Neural progenitor cell (in vitro differentiated cells): Measurements from ENCODE around the gene RASGRF2. TPM values are rescaled to one million over a fixed set of nuclear protein-coding genes. Genes with fewer than 3 reads are reported as not detected.
A peak's percentile ranks its signal among the peaks of the same experiment; 100 is the strongest.

ENCODE experiments used
- DNase-seq: peaks from one replicate; pipeline ENCODE4 v3.0.0-alpha.2; 2016; ENCODE audit warnings: low spot score
- H2AFZ ChIP-seq: fragments of 200-600 bp; sonication (generic); replicated peaks from 2 replicates; pipeline ENCODE4 v1.6.1; 2016; ENCODE audit warnings: antibody characterized with exemption
- H3F3A ChIP-seq: fragments of 200-600 bp; sonication (generic); 2 replicates; pipeline ENCODE4 v1.6.1; 2016; ENCODE audit warnings: antibody characterized with exemption, low read depth
- H3K27ac ChIP-seq: fragments of 200-600 bp; sonication (generic); 2 replicates; pipeline ENCODE4 v1.5.1; 2016; ENCODE audit warnings: mild to moderate bottlenecking
- H3K27me3 ChIP-seq: fragments of 200-600 bp; sonication (generic); 2 replicates; pipeline ENCODE4 v1.6.1; 2016; ENCODE audit warnings: mild to moderate bottlenecking, moderate library complexity
- H3K36me3 ChIP-seq: fragments of 200-600 bp; sonication (generic); 2 replicates; pipeline ENCODE4 v1.5.1; 2016
- H3K4me1 ChIP-seq: fragments of 200-600 bp; sonication (generic); 2 replicates; pipeline ENCODE4 v1.6.1; 2016; ENCODE audit warnings: mixed run types
- H3K4me2 ChIP-seq: fragments of 200-600 bp; sonication (generic); 2 replicates; pipeline ENCODE4 v1.6.1; 2016
- H3K4me3 ChIP-seq: fragments of 200-600 bp; sonication (generic); 2 replicates; pipeline ENCODE4 v1.5.1; 2016
- H3K79me2 ChIP-seq: fragments of 200-600 bp; sonication (generic); 2 replicates; pipeline ENCODE4 v1.6.1; 2016; ENCODE audit warnings: low read depth
- H3K9ac ChIP-seq: fragments of 200-600 bp; sonication (generic); 2 replicates; pipeline ENCODE4 v1.6.1; 2016
- H3K9me3 ChIP-seq: fragments of 200-600 bp; sonication (generic); 2 replicates; pipeline ENCODE4 v1.5.1; 2016; ENCODE audit warnings: low read depth
- H4K20me1 ChIP-seq: fragments of 200-600 bp; sonication (generic); 2 replicates; pipeline ENCODE4 v1.6.1; 2016; ENCODE audit warnings: low read depth
- H3K27ac Mint-ChIP-seq: 3 replicates; pipeline ENCODE4 v1.8.0; 2021; ENCODE audit warnings: mixed read lengths
- H3K27me3 Mint-ChIP-seq: 2 replicates; pipeline ENCODE4 v1.8.0; 2022; ENCODE audit warnings: low read depth, mild to moderate bottlenecking, inconsistent platforms, moderate library complexity, mixed read lengths; ENCODE audit not compliant: insufficient read depth
- H3K36me3 Mint-ChIP-seq: 3 replicates; pipeline ENCODE4 v1.8.0; 2021; ENCODE audit warnings: mixed read lengths
- H3K4me1 Mint-ChIP-seq: 3 replicates; pipeline ENCODE4 v1.8.0; 2021; ENCODE audit warnings: mixed read lengths
- H3K4me3 Mint-ChIP-seq: 3 replicates; pipeline ENCODE4 v1.8.0; 2021; ENCODE audit warnings: mild to moderate bottlenecking, moderate library complexity, mixed read lengths
- H3K9me3 Mint-ChIP-seq: 3 replicates; pipeline ENCODE4 v1.8.0; 2020; ENCODE audit warnings: mixed read lengths
- EZH2 ChIP-seq: fragments of 200-600 bp; sonication (generic); IDR thresholded peaks from 2 replicates; pipeline ENCODE4 v1.6.1; 2017; ENCODE audit warnings: antibody characterized with exemption, mild to moderate bottlenecking, moderate library complexity
- EZH2phosphoT487 ChIP-seq: fragments of 200-600 bp; sonication (generic); IDR thresholded peaks from 2 replicates; pipeline ENCODE4 v1.6.1; 2017; ENCODE audit warnings: antibody characterized with exemption
- total RNA-seq: library from RNA; depleted of rRNA; stranded (reverse); fragments of >200 nt; gene quantifications from 2 replicates; pipeline ENCODE4 v1.2.3, GENCODE V29; 2015; ENCODE audit warnings: low replicate concordance
- TF ChIP-seq, protein P1 (sequence below): fragments of 200-600 bp; sonication (generic); IDR thresholded peaks from 2 replicates; pipeline ENCODE4 v1.5.1; 2017; ENCODE audit warnings: antibody characterized with exemption, mild to moderate bottlenecking

RASGRF2 gene
- total RNA-seq, 1 donor from 2014 or later: 0.15 TPM

DNA sequence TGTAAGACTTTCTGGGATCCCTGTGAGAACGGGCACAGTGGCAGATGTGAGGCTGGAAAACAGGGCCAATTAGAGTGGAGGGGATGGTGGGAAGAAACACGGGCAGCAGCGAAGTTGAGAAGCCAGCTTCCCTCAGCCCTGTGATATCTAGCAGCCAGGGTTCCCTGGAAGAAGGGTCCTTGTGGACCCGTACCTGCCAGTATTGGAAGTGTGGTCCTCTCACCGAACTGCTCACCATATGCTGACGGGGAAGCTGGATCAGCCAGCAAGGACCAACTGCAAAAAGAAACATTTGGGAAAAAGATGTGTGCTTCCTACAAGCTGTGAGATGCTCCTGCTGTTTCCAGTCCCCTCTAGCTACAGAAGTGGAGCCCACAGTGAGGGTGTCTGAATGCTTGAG lies 286.5 kb downstream of the RASGRF2 start:
- H3K4me1 Mint-ChIP-seq: peaks cover 21% of the 10 kb centered on the region
- H3F3A ChIP-seq: peaks cover 35% of the 10 kb centered on the region
- H3K9me3 ChIP-seq: peaks cover 8% of the 10 kb centered on the region
- H3K4me1 ChIP-seq: peaks cover 42% of the 10 kb centered on the region
- H3K9ac ChIP-seq: no peak overlapping the region
- peaks cover 2% of the 10 kb centered on the region for H3K27me3 Mint-ChIP-seq
- peaks cover 7% of the 10 kb centered on the region for H3K36me3 ChIP-seq
- no peaks in the 10 kb centered on the region for H3K79me2 ChIP-seq
- H3K4me2 ChIP-seq: peak overlapping the region; percentile 38
- no peaks in the 10 kb centered on the region for H3K27me3 ChIP-seq
- peaks cover 25% of the 10 kb centered on the region for H3K36me3 Mint-ChIP-seq
- H3K4me3 Mint-ChIP-seq: no peak overlapping the region
- H3K27ac ChIP-seq: no peak overlapping the region
- H2AFZ ChIP-seq: no peak overlapping the region
- H3K9me3 Mint-ChIP-seq: peaks cover 2% of the 10 kb centered on the region
- peak; percentile 19 for DNase-seq
- no peak overlapping the region for H3K4me3 ChIP-seq
- TF ChIP-seq, protein P1, sequence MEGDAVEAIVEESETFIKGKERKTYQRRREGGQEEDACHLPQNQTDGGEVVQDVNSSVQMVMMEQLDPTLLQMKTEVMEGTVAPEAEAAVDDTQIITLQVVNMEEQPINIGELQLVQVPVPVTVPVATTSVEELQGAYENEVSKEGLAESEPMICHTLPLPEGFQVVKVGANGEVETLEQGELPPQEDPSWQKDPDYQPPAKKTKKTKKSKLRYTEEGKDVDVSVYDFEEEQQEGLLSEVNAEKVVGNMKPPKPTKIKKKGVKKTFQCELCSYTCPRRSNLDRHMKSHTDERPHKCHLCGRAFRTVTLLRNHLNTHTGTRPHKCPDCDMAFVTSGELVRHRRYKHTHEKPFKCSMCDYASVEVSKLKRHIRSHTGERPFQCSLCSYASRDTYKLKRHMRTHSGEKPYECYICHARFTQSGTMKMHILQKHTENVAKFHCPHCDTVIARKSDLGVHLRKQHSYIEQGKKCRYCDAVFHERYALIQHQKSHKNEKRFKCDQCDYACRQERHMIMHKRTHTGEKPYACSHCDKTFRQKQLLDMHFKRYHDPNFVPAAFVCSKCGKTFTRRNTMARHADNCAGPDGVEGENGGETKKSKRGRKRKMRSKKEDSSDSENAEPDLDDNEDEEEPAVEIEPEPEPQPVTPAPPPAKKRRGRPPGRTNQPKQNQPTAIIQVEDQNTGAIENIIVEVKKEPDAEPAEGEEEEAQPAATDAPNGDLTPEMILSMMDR: no peak
- no peak for TF ChIP-seq EZH2
- no peak for TF ChIP-seq EZH2phosphoT487
- H4K20me1 ChIP-seq: peaks cover 26% of the 10 kb centered on the region
- no peak overlapping the region for H3K27ac Mint-ChIP-seq

DNA sequence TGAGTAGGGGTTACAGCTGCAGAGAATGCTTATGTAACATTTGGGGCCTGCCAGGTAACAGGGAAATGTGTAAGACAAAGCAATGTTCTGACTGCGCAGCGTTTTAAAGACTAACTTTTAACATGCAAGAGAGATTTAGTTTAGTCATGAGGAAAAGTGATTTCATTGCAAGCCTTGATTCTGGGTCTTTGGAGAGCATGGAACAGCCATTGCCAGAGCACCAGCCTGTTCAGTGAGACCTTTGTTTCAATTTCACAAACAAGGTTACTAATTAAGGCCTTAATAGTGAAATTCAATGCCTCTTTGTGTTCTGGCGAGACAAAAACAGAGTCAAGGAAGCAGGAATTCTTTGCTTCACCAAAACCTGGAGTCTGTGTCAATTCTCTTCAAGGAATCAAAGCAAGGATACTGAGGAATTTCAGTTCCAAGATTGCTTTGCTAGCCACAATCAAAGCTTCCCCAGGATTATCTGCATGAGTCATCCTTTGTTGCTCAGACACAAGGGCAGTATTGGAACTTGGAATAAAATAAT lies 287.3 kb downstream of the RASGRF2 start:
- Histone ChIP-seq H3K4me3 (no peak overlapping the region), H3K36me3 (peaks cover 7% of the 10 kb centered on the region), H3K27ac (no peak overlapping the region), H3K4me2 (peak overlapping the region; percentile 38), H3K9ac (no peak overlapping the region), H3K27me3 (no peaks in the 10 kb centered on the region), H4K20me1 (peaks cover 26% of the 10 kb centered on the region), H3F3A (peaks cover 35% of the 10 kb centered on the region), H3K9me3 (peaks cover 8% of the 10 kb centered on the region), H3K79me2 (no peaks in the 10 kb centered on the region), H2AFZ (no peak overlapping the region), H3K4me1 (peaks cover 42% of the 10 kb centered on the region)
- DNase-seq: peak; percentile 53
- Mint-ChIP-seq H3K36me3 (peaks cover 30% of the 10 kb centered on the region), H3K9me3 (peaks cover 5% of the 10 kb centered on the region), H3K27ac (peak overlapping the region; percentile 17), H3K4me3 (no peak overlapping the region), H3K27me3 (peaks cover 2% of the 10 kb centered on the region), H3K4me1 (peaks cover 21% of the 10 kb centered on the region)
- no peak for TF ChIP-seq EZH2phosphoT487
- TF ChIP-seq, protein P1: no peak
- no peak for TF ChIP-seq EZH2

DNA sequence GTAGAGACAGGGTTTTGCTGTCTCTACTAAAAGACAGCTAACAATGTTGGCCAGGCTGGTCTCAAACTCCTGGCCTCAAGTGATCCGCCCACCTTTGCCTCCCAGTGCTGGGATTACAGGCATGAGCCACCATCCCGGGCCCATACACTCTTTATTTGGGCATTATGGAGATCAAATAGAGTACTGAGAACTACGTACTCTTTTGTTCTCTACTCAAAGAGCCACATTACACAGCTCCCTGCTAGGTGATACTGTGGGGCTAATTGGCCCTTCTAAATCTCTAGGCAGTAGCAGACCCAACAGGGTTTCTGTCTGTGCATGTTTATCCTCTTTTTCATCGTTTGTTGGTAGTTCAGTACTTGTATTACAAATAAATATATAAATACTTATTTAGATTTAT lies 289.1 kb downstream of the RASGRF2 start:
- Histone ChIP-seq H3K4me2 (peak overlapping the region; percentile 1), H3K9me3 (peaks cover 8% of the 10 kb centered on the region), H2AFZ (no peak overlapping the region), H3K9ac (no peak overlapping the region), H3K4me3 (no peak overlapping the region), H4K20me1 (peaks cover 26% of the 10 kb centered on the region), H3F3A (peaks cover 35% of the 10 kb centered on the region), H3K36me3 (peaks cover 7% of the 10 kb centered on the region), H3K27ac (no peak overlapping the region), H3K27me3 (no peaks in the 10 kb centered on the region), H3K79me2 (no peaks in the 10 kb centered on the region), H3K4me1 (peaks cover 53% of the 10 kb centered on the region)
- no peak overlapping the region for H3K27ac Mint-ChIP-seq
- no peak for TF ChIP-seq EZH2
- peak; percentile 29 for TF ChIP-seq EZH2phosphoT487
- H3K9me3 Mint-ChIP-seq: peaks cover 8% of the 10 kb centered on the region
- no peak overlapping the region for H3K4me3 Mint-ChIP-seq
- DNase-seq: peak; percentile 57
- peaks cover 2% of the 10 kb centered on the region for H3K27me3 Mint-ChIP-seq
- peaks cover 38% of the 10 kb centered on the region for H3K36me3 Mint-ChIP-seq
- H3K4me1 Mint-ChIP-seq: peaks cover 23% of the 10 kb centered on the region

DNA sequence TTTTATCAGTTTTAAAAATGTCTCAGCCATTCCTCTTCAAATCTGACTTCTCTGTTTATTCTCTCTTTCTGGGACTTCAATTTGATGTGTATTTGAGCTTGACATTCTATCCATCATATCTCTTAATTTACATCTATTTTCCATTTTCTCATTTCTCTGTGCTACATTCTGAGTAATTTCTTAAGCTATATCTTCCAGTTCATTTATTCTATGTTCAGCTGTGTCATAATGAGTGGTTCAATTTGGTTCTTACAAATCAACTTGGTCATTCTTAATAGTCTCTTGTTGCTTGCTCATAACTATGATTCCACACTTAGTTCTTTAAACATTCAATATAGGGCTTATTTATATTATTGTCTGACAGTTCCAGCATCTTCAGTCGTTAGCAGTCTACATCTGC lies 289.8 kb downstream of the RASGRF2 start:
- Histone ChIP-seq H3F3A (peaks cover 35% of the 10 kb centered on the region), H3K36me3 (peaks cover 7% of the 10 kb centered on the region), H3K9ac (no peak overlapping the region), H3K4me2 (no peak overlapping the region), H3K27ac (no peak overlapping the region), H3K79me2 (no peaks in the 10 kb centered on the region), H3K27me3 (no peaks in the 10 kb centered on the region), H3K9me3 (peaks cover 8% of the 10 kb centered on the region), H3K4me3 (no peak overlapping the region), H3K4me1 (peaks cover 53% of the 10 kb centered on the region), H4K20me1 (peaks cover 26% of the 10 kb centered on the region), H2AFZ (no peak overlapping the region)
- Mint-ChIP-seq H3K9me3 (peaks cover 11% of the 10 kb centered on the region), H3K4me3 (no peak overlapping the region), H3K36me3 (peaks cover 35% of the 10 kb centered on the region), H3K27ac (no peak overlapping the region), H3K27me3 (peaks cover 2% of the 10 kb centered on the region), H3K4me1 (peaks cover 23% of the 10 kb centered on the region)
- no peak for DNase-seq
- no peak for TF ChIP-seq EZH2
- TF ChIP-seq, protein P1: no peak
